ENCODE data around the gene VRK3. TPM values are rescaled to one million over a fixed set of nuclear protein-coding genes. Genes with fewer than 3 reads are reported as not detected.
"Not testable (repeated sequence)": the region's sequence is repeated elsewhere in the genome, so short reads cannot be mapped to it uniquely, and the experiment has no call there.

Gene VRK3, protein sequence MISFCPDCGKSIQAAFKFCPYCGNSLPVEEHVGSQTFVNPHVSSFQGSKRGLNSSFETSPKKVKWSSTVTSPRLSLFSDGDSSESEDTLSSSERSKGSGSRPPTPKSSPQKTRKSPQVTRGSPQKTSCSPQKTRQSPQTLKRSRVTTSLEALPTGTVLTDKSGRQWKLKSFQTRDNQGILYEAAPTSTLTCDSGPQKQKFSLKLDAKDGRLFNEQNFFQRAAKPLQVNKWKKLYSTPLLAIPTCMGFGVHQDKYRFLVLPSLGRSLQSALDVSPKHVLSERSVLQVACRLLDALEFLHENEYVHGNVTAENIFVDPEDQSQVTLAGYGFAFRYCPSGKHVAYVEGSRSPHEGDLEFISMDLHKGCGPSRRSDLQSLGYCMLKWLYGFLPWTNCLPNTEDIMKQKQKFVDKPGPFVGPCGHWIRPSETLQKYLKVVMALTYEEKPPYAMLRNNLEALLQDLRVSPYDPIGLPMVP
- 17.1 TPM for polyA plus RNA-seq (ENCODE audit: insufficient read length)

DNA sequence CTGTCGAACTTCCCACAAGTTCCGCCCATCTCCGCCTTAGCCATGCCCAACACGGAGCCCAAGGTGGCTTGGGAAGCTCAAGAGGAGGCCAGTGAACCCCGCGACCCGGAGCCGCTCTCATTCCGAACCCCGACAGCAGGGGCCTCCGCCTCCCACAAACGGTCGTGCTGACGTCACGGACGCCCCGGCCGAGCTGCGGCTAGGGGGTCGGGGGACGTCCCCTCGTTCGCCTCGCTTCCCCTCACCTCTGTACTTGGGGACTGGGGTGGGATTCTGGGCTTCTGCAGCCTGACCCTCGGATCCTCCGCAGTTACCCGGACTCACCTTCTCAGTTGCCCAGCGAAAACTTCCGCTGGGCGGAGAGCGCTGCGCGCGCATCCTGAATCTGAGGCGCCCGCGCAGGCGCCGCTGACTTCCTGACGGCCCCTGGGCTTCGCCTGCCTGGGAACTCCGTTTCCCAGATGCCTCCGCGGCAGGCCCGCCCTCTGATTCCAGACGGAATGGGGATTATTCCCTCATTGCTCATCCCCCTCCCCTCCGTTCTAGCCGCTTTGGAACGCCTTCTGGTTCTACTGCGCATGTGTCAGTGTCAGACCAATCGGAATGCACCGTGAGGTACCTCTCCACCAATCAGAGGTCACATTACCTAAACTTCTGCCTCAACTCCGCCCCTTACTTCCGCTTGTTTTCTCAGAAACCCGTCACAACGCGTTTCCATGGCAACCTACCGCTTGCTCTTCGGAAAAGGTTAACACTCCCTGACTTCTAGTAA lies at the start of gene VRK3:
VRK3 (minus strand) TSS at position 351 of the 772 bp plus-strand sequence. CDS start 9,210 bp downstream, outside the sequence.
- DNase-seq = peak; percentile 100

DNA sequence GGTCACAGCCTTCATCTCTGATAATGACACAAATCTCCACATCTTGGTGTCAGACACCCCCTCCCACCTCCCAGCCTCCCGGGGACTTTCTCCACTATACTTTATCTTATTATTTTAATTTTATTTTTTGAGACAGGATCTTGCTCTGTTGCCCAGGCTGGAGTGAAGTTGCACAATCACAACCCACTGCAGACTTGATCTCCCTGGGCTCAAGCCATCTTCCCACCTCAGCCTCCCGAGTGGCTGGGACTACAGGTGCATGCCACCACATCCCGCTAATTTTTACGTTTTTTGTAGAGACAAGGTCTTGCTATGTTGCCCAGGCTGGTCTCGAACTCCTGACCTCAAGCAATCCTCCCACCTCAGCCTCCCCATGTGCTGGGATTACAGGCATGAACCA lies 43.2 kb upstream of the VRK3 start:
- DNase-seq = not testable (repeated sequence)

DNA sequence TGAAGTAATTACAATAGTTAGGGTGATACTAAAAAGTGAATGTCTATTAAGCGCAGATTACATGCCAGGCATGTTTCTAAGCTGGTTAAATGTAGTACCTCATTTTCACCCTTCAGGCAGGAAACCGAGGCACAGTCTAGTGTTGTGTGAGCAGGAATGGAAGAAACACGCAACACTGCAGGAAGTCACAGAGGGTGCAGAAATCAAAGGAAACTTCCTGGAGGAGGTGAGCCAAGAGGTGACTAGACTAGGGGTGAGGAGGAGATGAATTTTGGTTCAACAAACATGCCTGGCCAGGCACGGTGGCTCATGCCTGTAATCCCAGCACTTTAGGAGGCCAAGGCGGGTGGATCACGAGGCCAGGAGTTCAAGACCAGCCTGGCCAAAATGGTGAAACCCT lies 42.4 kb upstream of the VRK3 start:
- DNase-seq = no peak

DNA sequence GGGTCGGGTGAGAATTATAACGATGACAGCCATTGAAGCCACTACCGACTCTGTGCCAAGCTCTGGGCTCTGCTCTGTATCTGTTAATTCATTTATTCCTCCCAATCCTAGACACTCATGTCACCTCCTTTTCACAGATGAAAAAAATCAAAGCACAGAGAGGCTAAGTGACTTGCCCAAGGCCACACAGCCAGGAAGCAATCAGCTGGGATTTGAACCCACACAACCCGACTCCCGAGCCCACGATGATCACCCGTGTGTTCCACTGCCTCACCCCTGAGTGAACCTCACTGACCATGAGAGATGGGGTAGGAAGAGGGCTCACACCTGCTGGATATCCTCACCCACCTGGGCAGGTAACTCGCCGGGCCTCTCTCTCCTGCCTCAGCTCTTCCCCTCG lies 40.8 kb upstream of the VRK3 start:
- DNase-seq = no peak

DNA sequence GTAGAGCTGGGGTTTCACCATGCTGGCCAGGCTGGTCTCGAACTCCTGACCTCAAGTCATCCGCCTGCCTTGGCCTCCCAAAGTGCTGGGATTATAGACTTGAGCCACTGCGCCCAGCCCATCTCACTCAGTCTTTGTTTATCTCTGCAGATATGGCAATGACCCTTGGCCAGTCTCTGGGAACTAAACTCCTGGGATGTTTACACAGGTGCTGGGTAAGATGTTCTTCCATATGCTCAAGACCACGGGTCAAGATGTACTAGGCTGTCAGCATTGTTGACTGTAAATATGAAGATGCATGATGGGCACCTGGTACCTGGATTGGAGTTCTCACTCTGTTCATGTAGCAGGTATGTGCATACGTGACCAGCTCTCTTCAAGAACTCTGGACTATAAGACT lies 36.5 kb upstream of the VRK3 start:
- no peak for DNase-seq

DNA sequence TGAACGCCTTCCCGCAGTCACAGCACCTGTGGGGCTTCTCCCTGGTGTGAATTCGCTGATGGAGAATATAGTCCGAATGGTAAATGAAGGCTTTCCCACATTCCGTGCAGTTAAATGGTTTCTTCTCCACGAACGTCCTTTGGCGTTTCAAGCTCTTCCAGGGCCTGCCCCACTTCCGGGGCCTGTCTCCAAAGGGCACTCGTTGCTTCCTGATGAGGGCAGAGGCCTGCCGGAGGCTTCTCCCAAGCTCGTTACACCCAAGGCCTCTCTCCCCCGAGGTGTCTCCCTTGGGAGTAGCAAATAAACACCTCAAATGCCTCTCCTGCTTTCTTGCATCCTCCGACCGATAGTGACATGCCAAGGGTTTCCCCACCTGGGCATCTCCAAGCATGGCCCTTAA lies 34.9 kb upstream of the VRK3 start:
- DNase-seq = no peak

DNA sequence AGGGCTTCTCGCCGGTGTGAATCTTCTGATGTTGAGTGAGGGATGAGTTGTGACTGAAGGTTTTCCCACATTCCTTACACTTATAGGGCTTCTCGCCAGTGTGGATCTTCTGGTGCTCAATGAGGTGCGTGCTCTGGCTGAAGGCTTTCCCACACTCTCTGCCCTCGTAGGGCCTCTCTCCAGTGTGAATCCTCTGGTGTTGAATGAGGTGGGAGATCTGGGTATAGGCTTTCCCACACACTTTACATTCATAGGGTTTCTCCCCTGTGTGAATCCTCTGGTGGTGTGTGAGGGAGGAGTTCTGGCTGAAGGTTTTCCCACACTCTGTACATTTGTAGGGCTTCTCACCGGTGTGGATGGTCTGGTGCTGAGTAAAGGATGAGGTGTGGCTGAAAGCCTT lies 33.9 kb upstream of the VRK3 start:
- DNase-seq = no peak

DNA sequence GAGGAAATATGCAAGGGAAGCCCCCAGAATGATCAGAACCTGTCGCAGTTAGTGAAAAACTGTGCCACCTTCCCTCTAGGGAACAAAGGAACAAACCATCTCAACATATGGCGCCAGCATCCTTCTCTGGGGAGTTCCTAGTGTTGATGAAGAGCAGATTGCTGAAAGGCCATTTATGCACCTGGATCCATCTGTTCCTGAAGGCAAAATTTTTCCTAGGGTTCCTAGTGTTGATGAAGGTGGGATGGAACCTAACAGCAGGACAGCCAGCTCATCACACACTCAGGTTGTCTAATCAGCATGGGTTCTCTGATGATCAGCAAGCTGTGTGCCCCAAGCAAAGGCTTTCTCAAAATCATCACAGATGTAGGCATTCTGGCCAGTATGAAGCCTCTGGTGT lies 33.3 kb upstream of the VRK3 start:
- DNase-seq = no peak

DNA sequence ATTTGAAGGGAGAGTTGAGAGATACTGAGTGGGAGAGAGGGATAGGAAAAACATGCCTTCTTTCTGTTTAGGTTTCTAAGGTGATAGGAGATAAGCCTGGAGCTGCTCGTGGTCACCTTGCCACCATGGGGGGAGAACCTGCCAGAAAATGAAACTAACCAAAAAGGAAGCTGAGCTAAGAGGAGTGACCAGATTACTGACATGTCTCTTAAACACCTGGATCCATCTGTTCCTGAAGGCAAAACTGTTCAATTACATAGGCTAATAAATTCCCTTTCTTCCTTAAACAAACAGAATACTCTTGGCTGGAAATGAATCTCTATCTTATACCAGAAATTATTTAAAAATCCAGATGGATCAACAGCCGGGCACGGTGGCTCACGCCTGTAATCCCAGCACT lies 27.9 kb upstream of the VRK3 start:
- no peak for DNase-seq

DNA sequence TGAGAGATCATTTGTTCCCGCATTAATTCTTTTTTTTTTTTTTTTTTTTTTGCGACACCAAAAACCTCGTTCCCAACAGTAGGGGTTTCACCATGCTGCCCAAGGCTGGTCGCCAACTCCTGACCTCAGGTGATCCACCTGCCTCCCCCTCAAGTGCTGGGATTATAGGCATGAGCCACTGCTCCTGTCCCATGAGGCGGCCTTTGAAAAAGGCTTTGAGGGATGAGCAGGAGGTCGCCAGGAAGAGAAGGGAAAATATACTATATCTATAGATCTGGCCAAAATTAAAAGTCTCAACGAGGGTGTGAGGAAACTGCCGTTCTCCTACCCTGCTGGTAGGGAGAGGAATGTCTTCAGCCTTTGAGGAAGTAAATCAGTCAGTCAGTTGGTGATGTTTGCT lies 26.8 kb upstream of the VRK3 start:
- DNase-seq = no peak

DNA sequence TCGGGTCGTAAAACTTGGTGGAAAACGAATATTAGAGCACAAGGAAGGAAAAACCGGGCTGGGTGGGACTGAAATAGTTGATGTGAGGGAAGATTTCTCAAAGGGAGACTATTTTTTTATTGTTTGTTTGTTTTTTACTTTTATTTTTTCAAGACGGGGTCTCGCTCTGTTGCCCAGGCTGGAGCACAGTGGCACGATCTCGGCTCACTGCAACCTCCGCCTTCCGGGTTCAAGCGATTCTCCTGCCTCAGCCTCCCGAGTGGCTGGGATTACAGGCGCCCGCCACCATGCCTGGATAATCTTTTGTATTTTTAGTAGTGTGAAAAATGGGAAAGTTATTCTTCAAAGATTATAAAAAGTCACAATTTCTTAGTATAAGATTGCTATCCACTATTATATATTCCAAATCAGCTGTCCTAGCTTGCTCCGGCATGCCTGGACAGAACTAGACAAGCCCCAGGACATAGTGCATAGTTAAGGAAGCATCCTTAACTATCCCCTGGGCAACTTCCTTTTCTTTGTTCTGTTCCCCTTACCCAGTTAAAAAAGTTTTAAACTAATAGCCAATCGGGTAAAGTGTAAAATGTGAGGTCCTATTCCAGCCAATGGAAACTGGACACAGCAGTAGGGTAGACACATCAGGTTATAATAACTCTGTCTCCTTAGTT lies 26.2 kb upstream of the VRK3 start:
- not testable (repeated sequence) for DNase-seq

DNA sequence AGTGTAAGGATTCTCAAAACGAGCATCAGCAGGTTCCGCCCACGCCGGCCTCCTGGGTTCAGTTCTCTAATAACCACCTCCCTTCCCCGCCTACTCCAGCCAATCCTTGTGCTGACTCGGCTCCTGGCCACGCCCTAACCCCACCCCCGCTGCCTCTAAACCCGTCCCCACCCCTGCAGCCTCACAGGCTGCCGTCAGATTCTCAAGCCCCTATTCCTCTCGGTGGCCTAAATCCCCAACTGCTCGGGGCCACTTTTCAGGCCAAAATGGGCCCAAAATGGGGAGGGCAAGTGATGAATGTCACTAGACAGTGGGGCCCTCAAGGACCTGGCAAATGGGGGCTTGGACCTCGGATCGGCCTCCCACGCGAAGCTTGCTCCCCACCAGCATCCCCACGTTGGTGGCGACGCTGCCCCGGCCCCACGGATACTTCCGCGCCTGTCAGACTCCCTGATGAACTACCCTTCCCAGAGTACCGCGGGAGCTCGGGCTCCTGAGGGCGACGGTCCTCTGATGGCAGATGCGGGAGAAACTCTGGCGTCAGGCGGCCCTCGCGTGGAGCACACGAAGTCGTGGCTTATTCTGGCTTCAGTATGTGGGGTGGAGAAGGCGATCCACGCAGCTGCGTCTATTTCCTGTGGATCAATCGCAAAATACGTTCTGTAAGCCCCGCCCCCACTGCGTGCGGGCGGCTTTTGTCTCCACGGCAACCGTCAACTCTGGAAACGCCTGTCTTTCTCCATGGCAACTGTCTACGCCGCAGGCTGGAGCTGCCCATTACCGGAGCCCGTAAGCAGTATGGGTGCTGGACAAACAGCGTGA lies 25.4 kb upstream of the VRK3 start:
- peak; percentile 38 for DNase-seq

DNA sequence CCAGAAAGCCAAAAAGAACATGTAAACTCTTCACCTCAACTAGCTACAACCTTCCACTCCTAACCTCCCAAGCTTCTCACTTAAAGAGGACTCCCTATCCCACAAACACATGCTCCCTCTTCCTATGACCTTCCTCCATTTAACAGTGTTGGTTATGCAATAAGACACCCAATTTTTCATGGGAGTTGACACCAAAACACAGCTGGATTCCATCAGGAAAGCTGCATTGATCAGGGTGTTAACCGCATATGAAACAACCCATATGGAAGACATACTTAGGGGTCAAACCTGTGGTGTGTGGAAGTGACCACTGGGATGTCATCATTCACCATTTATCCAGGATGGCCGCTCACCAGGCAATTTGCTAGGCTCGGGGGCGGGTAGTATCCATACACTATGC lies 22.5 kb upstream of the VRK3 start:
- DNase-seq = no peak

DNA sequence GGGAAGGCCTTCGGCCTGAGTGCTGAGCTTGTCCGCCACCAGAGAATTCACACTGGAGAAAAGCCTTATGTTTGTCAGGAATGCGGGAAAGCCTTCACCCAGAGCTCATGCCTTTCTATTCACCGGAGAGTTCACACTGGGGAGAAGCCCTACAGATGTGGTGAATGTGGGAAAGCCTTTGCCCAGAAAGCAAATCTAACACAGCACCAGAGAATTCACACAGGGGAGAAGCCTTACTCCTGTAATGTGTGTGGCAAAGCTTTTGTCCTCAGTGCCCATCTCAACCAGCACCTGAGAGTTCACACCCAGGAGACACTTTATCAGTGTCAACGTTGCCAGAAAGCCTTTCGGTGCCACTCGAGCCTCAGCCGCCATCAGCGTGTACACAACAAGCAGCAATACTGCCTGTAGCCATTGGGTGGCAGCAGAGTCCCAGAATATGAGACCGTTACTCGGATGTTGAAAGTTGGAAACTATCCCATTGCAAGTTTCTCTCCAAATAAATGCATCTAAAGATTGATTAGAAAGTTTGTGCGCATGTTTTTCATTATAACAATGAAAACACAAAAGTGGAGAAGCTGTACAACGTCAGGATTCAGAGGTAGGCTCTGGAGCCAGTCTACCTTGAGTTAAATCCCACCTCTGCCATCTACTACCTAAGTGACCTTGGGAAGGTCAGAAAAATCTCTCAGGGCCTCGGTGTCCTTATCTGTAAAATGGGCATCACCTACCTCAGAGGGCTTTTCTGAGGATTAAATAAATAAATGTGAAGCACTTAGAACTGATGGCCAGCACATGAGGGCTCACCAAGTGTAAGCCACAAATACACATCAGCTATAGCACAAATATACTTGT lies 21.7 kb upstream of the VRK3 start:
- DNase-seq = no peak

DNA sequence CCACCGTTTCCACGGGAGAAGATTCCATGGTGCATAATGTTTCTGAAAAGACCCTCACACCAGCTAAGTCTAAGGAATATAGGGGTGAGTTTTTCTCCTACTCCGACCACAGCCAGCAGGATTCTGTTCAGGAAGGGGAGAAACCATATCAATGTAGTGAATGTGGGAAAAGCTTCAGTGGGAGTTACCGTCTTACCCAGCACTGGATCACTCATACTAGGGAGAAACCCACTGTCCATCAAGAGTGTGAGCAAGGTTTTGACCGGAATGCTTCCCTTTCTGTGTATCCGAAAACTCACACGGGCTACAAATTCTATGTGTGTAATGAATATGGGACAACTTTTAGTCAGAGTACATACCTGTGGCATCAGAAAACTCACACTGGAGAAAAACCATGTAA lies 19.8 kb upstream of the VRK3 start:
- no peak for DNase-seq

DNA sequence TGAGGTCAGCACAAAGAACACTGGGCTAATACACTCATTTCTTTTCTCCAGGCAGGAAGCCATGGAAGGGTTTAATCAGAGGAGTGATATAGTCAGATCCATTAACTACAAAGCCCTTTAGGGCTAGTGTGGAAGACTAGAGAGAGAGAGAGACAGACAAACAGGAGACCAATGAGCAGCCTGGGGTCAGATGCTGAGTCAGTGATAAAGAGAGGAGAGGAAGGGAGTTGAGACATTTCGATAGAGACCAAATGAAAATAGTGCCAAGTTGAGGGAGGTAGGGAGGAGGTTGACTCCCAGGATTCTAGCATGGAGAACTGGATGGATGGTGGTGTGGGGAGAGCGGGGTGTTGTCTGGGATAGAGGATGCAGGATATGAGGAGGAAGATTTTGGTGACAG lies 18.8 kb upstream of the VRK3 start:
- no peak for DNase-seq

DNA sequence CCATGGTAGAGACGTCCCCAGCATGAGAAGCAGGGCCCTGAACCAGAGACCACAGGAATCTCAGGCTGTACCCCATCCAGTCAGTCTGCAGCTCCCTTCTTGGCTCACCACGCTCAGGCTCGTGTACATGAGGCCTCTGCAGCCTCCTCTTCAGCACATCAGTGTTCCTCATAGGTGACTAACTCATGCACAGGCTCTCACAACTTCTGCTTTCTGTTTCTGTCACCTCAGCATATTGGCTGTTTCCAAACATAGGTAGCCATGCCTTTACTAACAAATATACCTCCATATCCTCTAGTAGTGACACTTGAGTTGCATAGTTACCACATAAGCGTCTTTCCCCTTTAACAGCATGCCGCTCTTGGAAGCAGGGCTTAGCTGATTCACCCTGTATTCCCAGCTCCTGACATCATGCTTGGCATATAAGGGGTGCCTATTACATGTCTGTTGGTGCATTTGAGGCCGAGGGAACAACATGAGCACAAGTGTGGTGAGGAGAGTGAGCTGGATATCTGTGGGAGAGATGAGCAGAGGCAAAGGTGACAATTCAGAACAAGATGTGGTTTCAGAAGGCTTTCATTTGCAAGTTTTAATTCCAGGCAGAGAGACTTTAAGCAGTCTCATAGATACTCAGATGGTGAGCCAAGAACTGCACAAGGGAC lies 17.3 kb upstream of the VRK3 start:
- DNase-seq = no peak

DNA sequence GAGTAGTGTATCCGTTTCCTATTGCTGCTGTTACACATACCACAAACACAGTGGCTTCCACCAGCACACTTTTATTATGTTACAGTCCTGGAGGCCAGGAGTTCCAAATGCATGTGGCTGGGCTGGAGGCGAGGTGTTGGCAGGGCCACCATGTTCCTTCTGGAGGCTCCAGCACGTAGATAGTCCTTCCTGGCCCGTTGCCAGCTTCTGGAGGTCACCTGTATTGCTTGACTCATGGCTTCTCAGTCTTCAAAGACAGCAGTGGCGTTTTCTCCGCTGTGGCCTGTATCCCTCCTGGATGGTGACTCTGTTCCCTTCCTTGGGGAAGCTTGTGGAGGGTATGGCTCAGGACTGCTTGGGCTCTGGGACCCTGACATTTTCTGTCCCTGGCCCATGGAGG lies 15.8 kb upstream of the VRK3 start:
- DNase-seq = no peak

DNA sequence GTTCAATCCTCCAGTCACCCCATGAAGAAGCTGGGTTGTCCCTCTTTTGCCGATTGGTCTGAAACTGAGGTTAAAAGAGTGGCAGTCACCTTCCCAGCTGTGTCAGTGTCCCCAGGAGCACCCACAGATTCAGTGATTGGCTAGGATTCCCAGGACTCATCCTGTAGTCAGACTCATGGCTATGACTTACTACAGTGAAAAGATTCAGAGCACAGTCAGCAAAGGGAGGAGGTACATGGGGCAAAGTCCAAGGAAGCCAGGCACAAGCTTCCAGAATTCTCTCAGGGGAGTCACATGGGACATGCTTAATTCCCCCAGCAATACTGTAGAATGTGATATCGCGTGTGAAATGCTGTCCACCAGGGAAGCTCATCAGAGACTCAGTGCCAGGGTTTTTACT lies 14.8 kb upstream of the VRK3 start:
- no peak for DNase-seq

DNA sequence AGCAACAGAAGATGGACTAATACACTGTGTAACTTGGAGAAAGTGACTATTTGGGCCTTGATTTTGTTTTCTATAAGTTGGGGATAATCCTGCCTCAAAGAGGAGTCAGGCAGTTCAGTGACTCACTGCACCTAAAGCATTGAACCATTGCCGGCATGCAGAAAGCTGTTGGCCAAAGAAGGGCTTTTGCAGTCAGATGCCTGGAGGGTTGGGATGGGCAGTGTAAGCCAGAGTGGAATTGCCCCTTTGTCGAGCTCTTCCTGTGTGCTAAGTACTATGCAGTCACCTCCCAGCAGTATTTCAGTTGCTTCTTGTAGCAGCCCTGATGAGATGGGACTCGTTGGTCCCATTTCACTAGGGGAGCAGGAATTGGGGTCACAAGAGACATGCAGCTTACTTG lies 11.7 kb upstream of the VRK3 start:
- DNase-seq = no peak

DNA sequence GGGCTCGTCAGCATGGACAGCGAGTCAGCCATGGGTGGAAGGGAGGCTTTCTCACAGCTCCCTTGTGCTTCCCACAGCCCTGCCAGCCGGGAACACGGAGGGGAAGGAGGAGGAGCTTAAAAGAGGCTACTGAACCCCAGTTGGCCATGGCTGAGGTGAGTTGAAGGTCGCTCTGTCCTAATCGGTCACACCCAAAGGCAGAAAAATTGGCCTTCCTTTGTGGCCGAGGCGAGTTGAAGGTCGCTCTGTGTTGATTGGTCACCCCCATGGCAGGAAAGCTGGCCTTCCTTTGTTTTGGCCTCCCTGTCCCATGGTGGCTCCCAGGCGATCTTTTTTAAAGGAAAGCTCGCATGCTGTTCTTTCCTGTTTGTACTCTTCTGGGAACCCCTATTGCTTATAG lies 5.8 kb upstream of the VRK3 start:
- DNase-seq = no peak
